ENCODE data around the gene DMRTB1. TPM values are rescaled to one million over a fixed set of nuclear protein-coding genes. Genes with fewer than 3 reads are reported as not detected.

DMRTB1 gene
- total RNA-seq (2021; ENCODE audit: unreplicated experiment) (not detected), Bru-seq, nascent RNA (not detected), BruChase-seq, experiment 1, labeled RNA remaining after a 2-hour chase (not detected), BruChase-seq, experiment 2, labeled RNA remaining after a 6-hour chase (not detected)
- not detected for polyA plus RNA-seq (2012; ENCODE audit: insufficient read length)
- long read RNA-seq = 0 reads

- ATAC-seq (no peak), DNase-seq (ENCODE audit: low read depth, low spot score) (no peak)
- H3K36me3 ChIP-seq (ENCODE audit: control insufficient read depth, insufficient read depth, low read length) = no peaks in the 10 kb centered on the region
- H3K4me1 ChIP-seq (ENCODE audit: control insufficient read depth, insufficient read depth, low read length) = no peaks in the 10 kb centered on the region
- intact Hi-C loops (cut with micrococcal nuclease; ENCODE audit: unreplicated experiment) = no loop called here
- no peak within 1 kb of the TSS for H3K27ac ChIP-seq (ENCODE audit: low read length)
- POLR2A ChIA-PET = no interaction called here
- TF ChIP-seq TCF7L2 (IDR thresholded peaks at IDR 0.05; ENCODE audit: low read depth, low read length) (no peak), CTCF (IDR thresholded peaks at IDR 0.05) (no peak)
- no TSS peak for BruUV-seq (replicated peaks)
- no peaks in the 10 kb centered on the region; the same call in 1 of the 2 replicates for H3K27me3 ChIP-seq (ENCODE audit: control insufficient read depth, insufficient read depth, low read length)
- no peak within 1 kb of the TSS for H3K4me3 ChIP-seq (ENCODE audit: low read depth in 2 of 2, low read length in 2 of 2)
- H3K9me3 ChIP-seq (ENCODE audit: control insufficient read depth, insufficient read depth, low read depth, low read length) = no peaks in the 10 kb centered on the region
- CTCF ChIA-PET = no interaction called here
- in situ Hi-C loops (cut with HindIII; ENCODE audit: low pct_unique_long_range_greater_than_20kb, low sequenced_read_pairs) = no loop called here
Observed at GRCh38 chr1:53459321-53460175, at the start of gene DMRTB1. TSS of gene DMRTB1 (plus strand) at chr1:53459399. CDS start at chr1:53459454, 55 bp downstream.

DNA sequence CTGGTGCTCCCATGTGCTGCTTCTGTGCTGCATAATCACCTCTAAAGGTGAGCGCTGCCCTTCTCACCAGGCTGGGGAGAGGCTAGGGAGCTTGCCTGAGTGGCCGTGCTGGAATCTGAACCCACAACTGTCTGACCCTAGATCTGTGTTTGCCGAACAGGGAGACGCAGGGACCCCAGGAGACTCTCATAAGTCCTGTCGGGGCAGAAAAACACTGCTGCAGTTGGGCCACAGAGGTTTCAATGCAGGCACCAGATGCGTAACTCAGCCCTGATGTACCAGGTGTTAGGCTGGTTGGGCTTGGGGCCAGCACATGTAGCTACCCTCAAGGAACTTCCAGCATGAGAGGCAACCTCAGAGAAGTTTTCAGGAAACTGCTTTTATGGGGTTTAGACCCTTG lies 49.5 kb upstream of the DMRTB1 start:
- Histone ChIP-seq H3K9me3 (ENCODE audit: control insufficient read depth, insufficient read depth, low read depth, low read length) (no peaks in the 10 kb centered on the region), H3K27ac (ENCODE audit: low read length) (no peak overlapping the region), H3K4me3 (ENCODE audit: low read depth in 2 of 2, low read length in 2 of 2) (no peak overlapping the region), H3K27me3 (ENCODE audit: control insufficient read depth, insufficient read depth, low read length) (0 out of 2 replicates have a peak, but pooled peaks cover 2% of the 10 kb centered on the region), H3K4me1 (ENCODE audit: control insufficient read depth, insufficient read depth, low read length) (peaks cover 14% of the 10 kb centered on the region), H3K36me3 (ENCODE audit: control insufficient read depth, insufficient read depth, low read length) (no peaks in the 10 kb centered on the region)
- ChIA-PET CTCF (no interaction called here), POLR2A (no interaction called here)
- no TSS peak for BruUV-seq (replicated peaks)
- in situ Hi-C loops (cut with HindIII; ENCODE audit: low pct_unique_long_range_greater_than_20kb, low sequenced_read_pairs) = no loop called here
- TF ChIP-seq POLR2AphosphoS5 (IDR thresholded peaks at IDR 0.05; ENCODE audit: low read depth, low read length) (no peak), TCF7L2 (IDR thresholded peaks at IDR 0.05; ENCODE audit: low read depth, low read length) (no peak), CTCF (IDR thresholded peaks at IDR 0.05) (no peak), REST (IDR thresholded peaks at IDR 0.05; ENCODE audit: insufficient read depth in 1 of 2, low read depth in 2 of 2, low read length in 1 of 2) (no peak), SIN3A (IDR thresholded peaks at IDR 0.05; ENCODE audit: borderline replicate concordance, insufficient read depth, low read depth, low read length) (no peak)
- intact Hi-C loops (cut with micrococcal nuclease; ENCODE audit: unreplicated experiment) = no loop called here
- ATAC-seq = no peak
- no peak for DNase-seq (ENCODE audit: low read depth, low spot score)
